Head of caudate nucleus (tissue), 42 donors: ENCODE results near the gene LTBP2.

Experiments used
- DNase-seq, 42 donors: peaks; one replicate each; pipeline versions ENCODE4 v3.0.0 to v3.0.0-alpha.2; 2020 to 2021; ENCODE audit warnings: mixed read lengths in 7 of 42
- intact Hi-C: fragments of 100-400 bp; cut with DNase I; formaldehyde crosslinking; loops from one replicate; pipeline ENCODE4 v1.15.0; 2022

LTBP2 gene

GRCh38 chr14:74504874-74505720 lies 106.9 kb downstream of the LTBP2 start:
- DNase-seq: peak in 6 of 42 donors; percentile 6 to 33 (median 17)
- intact Hi-C loops: loop anchor here (5.0 kb wide), 1 partner anchor 107 kb away; the partner anchor contains the start of gene LTBP2

- intact Hi-C loops: loop anchor here (5.0 kb wide), 1 partner anchor 108 kb away; the partner anchor contains the start of gene LTBP2
- DNase-seq: peak in 2 of 42 donors; percentile 6
These were observed 107.6 kb downstream of the LTBP2 start for GRCh38 chr14:74504412-74504811.

- intact Hi-C loops: loop anchor here (5.0 kb wide), 1 partner anchor 108 kb away; the partner anchor contains the start of gene LTBP2
- peak in 4 of 42 donors; percentile 3 to 20 (median 9) for DNase-seq
These were observed 108.1 kb downstream of the LTBP2 start for GRCh38 chr14:74503938-74504335.

- intact Hi-C loops: loop anchor here (5.0 kb wide), 1 partner anchor 109 kb away; the partner anchor contains the start of gene LTBP2
- peak in 4 of 42 donors; percentile 5 to 36 (median 26) for DNase-seq
These were observed 108.6 kb downstream of the LTBP2 start for GRCh38 chr14:74503291-74503937.

- intact Hi-C loops: loop anchor here (5.0 kb wide), 1 partner anchor 110 kb away; the partner anchor contains the start of gene LTBP2
- DNase-seq: peak in 25 of 42 donors; percentile 20 to 72 (median 49)
These were observed 109.6 kb downstream of the LTBP2 start for GRCh38 chr14:74502236-74503019.

GRCh38 chr14:74501691-74502090 lies 110.3 kb downstream of the LTBP2 start:
- peak in 1 of 42 donors; percentile 13 for DNase-seq

GRCh38 chr14:74501135-74501614 lies 110.9 kb downstream of the LTBP2 start:
- intact Hi-C loops: loop anchor here (5.0 kb wide), 1 partner anchor 111 kb away; the partner anchor contains the start of gene LTBP2
- peak in 39 of 42 donors; percentile 27 to 80 (median 62) for DNase-seq

More at GRCh38 chr14:74501691-74502090, 110.3 kb downstream of the LTBP2 start:
- intact Hi-C loops: loop anchor here (5.0 kb wide), 1 partner anchor 111 kb away; the partner anchor contains the start of gene LTBP2

- intact Hi-C loops: loop anchor here (5.0 kb wide), 1 partner anchor 112 kb away; the partner anchor contains the start of gene LTBP2
- DNase-seq: peak in 3 of 42 donors; percentile 12 to 37 (median 30)
These were observed 111.5 kb downstream of the LTBP2 start for GRCh38 chr14:74500417-74501134.

GRCh38 chr14:74495356-74495755 lies 116.7 kb downstream of the LTBP2 start:
- intact Hi-C loops: no loop called here
- DNase-seq: no peak

- intact Hi-C loops: no loop called here
- peak; percentile 96 to 100 (median 99) for DNase-seq
These were observed 118.4 kb downstream of the LTBP2 start, which contains the start of gene ISCA2 for GRCh38 chr14:74493343-74494261. Gene ISCA2, plus strand, starts transcription at chr14:74493765. Its CDS starts 10 bp downstream, at chr14:74493775.

- intact Hi-C loops: no loop called here
- DNase-seq: no peak
These were observed 119.2 kb downstream of the LTBP2 start, which contains the start of gene NPC2 for GRCh38 chr14:74492776-74493342. Gene NPC2, minus strand, starts transcription at chr14:74493305. Its CDS starts 31 bp downstream, at chr14:74493274.

GRCh38 chr14:74491956-74492775 lies 119.9 kb downstream of the LTBP2 start:
- intact Hi-C loops: no loop called here
- peak in 5 of 42 donors; percentile 28 to 46 (median 38) for DNase-seq

GRCh38 chr14:74490486-74490885 lies 121.6 kb downstream of the LTBP2 start:
- intact Hi-C loops: no loop called here

GRCh38 chr14:74488786-74489397 lies 123.1 kb downstream of the LTBP2 start:
- no peak for DNase-seq
- intact Hi-C loops: no loop called here

More at GRCh38 chr14:74490486-74490885, 121.6 kb downstream of the LTBP2 start:
- no peak for DNase-seq

- intact Hi-C loops: no loop called here
- DNase-seq: no peak
These were observed 125.9 kb downstream of the LTBP2 start for GRCh38 chr14:74486164-74486563.
